GM12891 (cell line): ENCODE results near the gene PXN.
"Not testable (repeated sequence)": the region's sequence is repeated elsewhere in the genome, so short reads cannot be mapped to it uniquely, and the experiment has no call there.

Source experiments
- DNase-seq: peaks from one replicate; pipeline ENCODE4 v3.0.0; 2011; ENCODE audit warnings: low spot score; ENCODE audit not compliant: insufficient read length
- FAIRE-seq: peaks from 2 replicates; lab custom pipeline; 2011; peaks lifted over from hg19 to GRCh38; lab: Jason Lieb, UNC
- PAX5 ChIP-seq: IDR thresholded peaks from 2 replicates; pipeline ENCODE4 v1.6.1; 2011; ENCODE audit warnings: low read length, moderate library complexity, mild to moderate bottlenecking; ENCODE audit not compliant: insufficient read depth, severe bottlenecking
- POLR2A ChIP-seq: IDR thresholded peaks from 2 replicates; pipeline ENCODE4 v1.6.1; 2011; ENCODE audit warnings: low read depth, low read length, control low read depth
- POLR2AphosphoS5 ChIP-seq: IDR thresholded peaks from 2 replicates; pipeline ENCODE4 v1.6.1; 2011; ENCODE audit warnings: low read depth, low read length, control low read depth
- POU2F2 ChIP-seq: IDR thresholded peaks from 2 replicates; pipeline ENCODE4 v1.6.1; 2011; ENCODE audit warnings: low read depth, mild to moderate bottlenecking, control low read depth, low read length, moderate library complexity
- SPI1 ChIP-seq: IDR thresholded peaks from 2 replicates; pipeline ENCODE4 v1.6.1; 2011; ENCODE audit warnings: low read depth, low read length, control low read depth
- TAF1 ChIP-seq: IDR thresholded peaks from 2 replicates; pipeline ENCODE4 v1.6.1; 2011; ENCODE audit warnings: low read depth, low read length, control low read depth

Gene PXN

GRCh38 chr12:120252071-120252906 is 13.2 kb downstream of the PXN start:
- DNase-seq (no peak), FAIRE-seq (peak; percentile 50)
- TF ChIP-seq SPI1 (peak; percentile 65), PAX5 (no peak)

GRCh38 chr12:120251364-120252070 is 14.0 kb downstream of the PXN start:
- not testable (repeated sequence) for FAIRE-seq, DNase-seq

- FAIRE-seq (peak; percentile 43), DNase-seq (no peak)
- TF ChIP-seq POLR2A (no peak), SPI1 (peak; percentile 73), POLR2AphosphoS5 (no peak), TAF1 (no peak), POU2F2 (no peak), PAX5 (no peak)
Measured at GRCh38 chr12:120249875-120250795, 15.4 kb downstream of the PXN start.

GRCh38 chr12:120249266-120249874 is 16.2 kb downstream of the PXN start:
- FAIRE-seq: no peak
- no peak for TF ChIP-seq SPI1
- no peak for TF ChIP-seq POLR2A
- no peak for TF ChIP-seq PAX5
- no peak for TF ChIP-seq POLR2AphosphoS5
- TF ChIP-seq POU2F2: no peak
- no peak for TF ChIP-seq TAF1
- DNase-seq: no peak

- TF ChIP-seq POLR2A (no peak), POU2F2 (no peak), TAF1 (no peak), PAX5 (no peak), POLR2AphosphoS5 (no peak), SPI1 (no peak)
- DNase-seq (no peak), FAIRE-seq (no peak)
Measured at GRCh38 chr12:120247621-120248030, 17.9 kb downstream of the PXN start.

GRCh38 chr12:120247183-120247582 is 18.3 kb downstream of the PXN start:
- TF ChIP-seq SPI1 (no peak), POLR2AphosphoS5 (no peak), TAF1 (no peak), POLR2A (no peak), POU2F2 (no peak), PAX5 (no peak)
- DNase-seq (no peak), FAIRE-seq (no peak)

- FAIRE-seq, DNase-seq: not testable (repeated sequence)
Measured at GRCh38 chr12:120246705-120247104, 18.8 kb downstream of the PXN start.

- no peak for TF ChIP-seq POLR2AphosphoS5
- TF ChIP-seq PAX5: no peak
- TF ChIP-seq POU2F2: no peak
- no peak for TF ChIP-seq POLR2A
- TF ChIP-seq TAF1: no peak
- TF ChIP-seq SPI1: no peak
- DNase-seq (no peak), FAIRE-seq (no peak)
Measured at GRCh38 chr12:120242971-120243699, 22.4 kb downstream of the PXN start.

GRCh38 chr12:120242275-120242799 is 23.2 kb downstream of the PXN start:
- DNase-seq: no peak
- no peak for FAIRE-seq
- TF ChIP-seq PAX5 (no peak), POU2F2 (no peak), TAF1 (no peak), POLR2AphosphoS5 (no peak), SPI1 (no peak), POLR2A (no peak)
